Limb (tissue), 2 donors: ENCODE data around the gene CDA.
A peak's percentile ranks its signal among the peaks of the same experiment; 100 is the strongest.
"Not testable (repeated sequence)": the region's sequence is repeated elsewhere in the genome, so short reads cannot be mapped to it uniquely, and the experiment has no call there.

ENCODE experiments used
- DNase-seq, 2 donors: peaks; one replicate each; pipeline ENCODE4 v3.0.0-alpha.2; 2016; ENCODE audit errors: extremely low spot score in 2 of 2

The CDA gene

DNA sequence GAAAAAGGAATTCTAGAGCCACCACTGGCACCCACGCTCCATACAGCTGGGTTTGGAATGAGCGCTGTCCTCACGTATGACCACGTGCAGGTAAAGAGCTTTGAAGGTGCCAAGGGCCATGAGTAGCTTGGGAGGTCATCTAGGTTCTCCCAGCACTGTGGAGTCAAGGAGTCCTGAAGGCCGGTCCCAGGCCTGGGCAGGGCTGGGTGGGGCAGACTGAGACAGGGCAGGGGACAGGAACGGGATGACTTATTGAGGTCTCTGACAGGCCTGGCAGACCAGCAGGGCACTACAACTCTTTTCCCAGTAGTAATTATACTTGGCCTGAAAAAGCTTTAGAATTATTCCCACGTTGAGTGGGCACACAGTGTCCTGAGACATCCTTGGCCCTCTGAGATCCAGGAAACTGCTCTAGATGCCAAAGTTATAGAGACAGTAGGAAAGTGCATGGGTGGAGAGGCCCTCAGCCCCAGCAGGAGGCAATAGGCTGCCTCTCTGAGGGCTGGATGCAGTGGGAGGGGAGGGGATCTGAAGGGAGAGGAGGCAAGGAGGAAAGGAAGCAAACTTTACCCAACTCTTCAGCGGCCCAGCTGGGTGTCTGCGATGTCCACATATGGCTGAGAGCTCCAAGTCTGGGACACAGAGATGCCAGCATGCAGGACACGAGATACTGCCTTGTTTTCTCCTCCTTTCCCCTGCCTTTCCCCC is 1.8 kb upstream of the CDA start:
- no peak for DNase-seq

DNA sequence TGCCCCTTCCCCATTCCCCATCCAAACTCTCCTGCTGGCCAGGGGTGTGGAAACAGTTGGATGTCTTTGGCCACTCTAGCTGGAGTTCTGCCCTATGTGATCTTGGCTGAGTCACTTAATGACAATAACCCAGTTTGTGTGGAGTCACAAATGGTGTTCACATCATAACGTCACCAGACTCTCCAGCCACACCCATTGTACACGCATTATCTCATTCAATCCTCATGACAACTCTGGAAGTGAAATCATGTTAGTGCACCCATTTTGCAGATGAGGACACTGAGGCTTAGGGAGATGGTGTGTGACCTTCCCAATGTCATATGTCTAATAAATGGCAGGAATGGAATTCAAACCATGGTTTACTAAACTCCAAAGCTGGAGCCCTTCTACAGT is 1.2 kb upstream of the CDA start:
- no peak for DNase-seq

DNA sequence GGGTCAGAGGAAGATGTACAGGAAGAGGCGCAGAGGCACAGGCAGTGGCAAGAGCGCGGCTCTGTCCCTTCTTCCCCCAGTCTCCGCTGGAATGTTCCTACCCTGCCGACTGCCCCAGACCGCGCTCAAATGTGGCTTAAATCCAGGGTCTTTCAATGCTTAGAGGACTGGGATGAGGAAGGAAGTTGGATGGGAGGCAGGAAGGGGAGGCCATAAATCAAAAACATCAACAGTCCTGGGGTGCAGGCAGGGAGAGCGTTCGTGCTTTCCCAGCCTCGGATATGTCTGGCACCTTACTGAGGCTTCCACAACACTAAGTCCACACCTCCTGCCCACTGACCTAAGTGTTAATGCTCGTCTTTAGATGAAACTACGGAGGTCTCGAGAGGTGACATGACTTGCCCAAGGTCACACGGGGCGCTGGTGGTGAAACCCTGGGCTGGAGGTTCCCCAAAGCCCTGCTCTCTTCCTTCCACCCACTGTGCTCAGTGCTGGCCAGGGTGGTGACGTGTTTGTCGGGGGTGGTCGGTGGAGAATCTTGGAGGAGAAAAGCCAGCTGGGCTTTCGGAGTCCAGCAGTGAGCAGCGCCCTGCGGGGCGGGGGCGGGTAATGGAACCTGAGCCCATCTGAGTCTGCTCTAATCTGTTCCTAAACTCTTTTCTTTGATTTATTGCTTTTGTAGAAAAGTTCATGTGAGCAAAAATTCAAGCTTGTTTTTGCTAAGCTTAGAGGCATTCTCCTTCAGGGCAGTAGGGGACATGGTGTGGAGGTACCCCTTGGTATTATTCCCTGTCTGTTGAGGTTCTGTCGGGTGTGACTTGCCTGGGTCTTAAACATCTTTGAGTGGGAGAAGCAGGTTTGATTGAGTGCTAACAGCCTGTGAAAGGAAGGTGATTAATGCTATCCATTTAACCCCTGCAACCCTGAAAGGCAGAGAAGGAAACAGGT is 708 bp downstream of the CDA start:
- peak; percentile 15 to 69 for DNase-seq

DNA sequence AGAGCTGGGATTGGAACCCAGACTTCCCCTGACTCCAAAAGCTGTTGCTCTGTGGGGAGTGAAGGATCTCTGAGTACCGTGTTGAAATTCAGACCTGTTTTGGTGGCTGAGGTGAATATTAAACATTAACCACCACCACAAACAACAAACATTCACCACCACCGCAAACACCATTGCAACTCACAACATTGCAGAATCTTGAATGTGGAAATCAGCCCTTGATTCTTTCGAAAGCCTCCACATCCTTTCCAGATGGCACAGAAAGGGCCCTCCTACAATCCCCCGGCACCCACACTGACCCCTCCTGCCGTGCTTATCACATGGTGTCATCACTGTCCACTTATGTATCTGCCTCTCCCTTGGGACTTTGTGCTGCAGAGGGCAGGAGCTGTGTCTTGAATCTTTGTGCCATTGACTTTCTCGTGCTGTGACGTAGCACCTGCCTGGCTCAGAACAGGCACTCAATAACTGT is 1.4 kb downstream of the CDA start:
- no peak for DNase-seq

DNA sequence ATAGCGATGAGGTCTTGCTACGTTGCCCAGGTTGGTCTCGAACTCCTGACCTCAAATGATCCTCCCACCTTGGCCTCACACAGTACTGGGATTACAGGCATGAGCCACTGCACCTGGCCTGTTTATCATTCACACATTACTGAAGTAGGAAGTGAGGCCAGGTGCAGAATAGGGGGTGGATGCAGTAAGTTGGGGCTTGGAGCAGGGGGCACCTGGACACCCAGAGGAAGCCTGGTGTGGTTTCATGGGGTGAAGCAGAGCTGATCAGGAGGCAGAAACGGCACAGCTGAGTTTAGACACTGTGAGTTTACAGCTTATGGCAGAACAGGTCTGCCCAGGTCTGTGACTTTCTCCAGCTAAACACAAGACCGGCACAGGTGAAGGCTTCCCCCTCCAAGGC is 4.9 kb downstream of the CDA start:
- DNase-seq = no peak

DNA sequence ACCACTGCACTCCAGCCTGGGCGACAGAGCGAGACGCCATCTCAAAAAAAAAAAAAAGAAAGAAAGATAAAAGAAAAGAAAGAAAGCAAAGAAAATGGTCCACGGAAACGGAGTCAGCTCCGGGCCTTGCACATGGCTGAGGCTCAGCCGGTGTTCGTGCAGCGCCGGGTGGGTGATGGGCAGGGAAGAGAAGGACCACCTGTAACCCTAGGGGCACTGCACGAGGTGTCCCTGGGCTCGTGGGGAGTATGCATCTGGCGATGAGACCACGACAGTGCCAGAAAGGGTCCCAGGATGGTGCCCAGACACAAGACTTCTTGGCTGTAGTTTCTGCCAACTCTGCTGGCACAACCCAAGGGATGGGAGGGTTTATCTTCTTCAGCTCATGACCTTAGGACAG is 5.8 kb downstream of the CDA start:
- DNase-seq = no peak

DNA sequence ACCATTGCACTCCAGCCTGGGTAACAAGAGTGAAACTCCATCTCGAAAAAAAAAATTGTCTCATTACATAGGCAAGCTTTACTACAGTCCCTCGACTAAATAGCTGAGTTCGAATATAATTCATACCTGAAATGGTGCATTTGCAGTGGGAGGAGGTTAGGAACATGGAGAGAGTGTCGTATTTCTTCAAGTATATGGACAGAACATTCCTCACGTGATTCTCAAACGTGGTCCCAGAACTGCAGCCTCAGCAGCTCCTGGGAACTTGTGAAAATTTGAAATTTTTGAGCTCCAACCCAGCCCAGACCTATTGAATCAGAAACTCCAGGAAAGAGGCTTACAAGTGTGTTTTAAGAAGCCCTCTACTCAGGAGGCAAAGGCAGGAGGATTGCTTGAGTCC is 7.2 kb downstream of the CDA start:
- DNase-seq = no peak

DNA sequence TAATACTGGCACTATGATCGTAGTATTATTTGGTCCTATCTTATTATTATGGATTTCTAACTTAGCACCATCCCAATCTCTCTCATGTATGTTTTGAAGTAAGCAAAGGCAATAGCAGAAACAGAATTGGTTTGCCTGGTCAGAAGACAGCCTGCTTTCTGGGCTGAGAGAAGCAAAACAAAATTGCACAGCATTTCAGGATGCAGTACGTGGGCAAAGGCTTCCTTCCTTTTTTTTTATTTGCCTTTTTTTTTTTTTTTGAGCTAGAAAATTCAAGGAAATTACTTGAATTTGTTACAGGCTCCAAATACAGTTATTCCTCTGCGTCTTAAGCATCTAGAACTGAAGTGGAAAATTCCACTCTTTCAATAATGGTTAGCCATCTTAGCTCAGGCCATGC is 8.8 kb downstream of the CDA start:
- DNase-seq = no peak

DNA sequence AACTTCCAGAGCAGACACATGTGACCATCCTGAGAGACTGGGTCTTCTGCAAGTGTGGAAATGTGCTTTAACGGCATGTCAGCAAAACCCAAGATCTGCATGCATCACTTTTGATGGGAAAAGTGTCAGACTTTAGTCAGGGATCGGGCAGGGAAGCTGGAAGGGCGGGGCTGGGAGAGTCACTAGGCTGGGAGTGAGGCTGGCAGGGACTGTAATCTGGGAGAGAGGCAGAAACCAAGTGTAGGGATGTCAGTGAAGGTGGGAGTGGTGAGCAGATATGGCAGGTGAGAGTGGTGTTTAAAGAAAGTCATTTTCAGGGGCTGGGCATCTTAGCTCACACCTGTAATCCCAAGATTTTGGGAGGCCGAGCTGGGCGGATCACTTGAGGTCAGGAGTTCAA is 11.3 kb downstream of the CDA start:
- DNase-seq = no peak

DNA sequence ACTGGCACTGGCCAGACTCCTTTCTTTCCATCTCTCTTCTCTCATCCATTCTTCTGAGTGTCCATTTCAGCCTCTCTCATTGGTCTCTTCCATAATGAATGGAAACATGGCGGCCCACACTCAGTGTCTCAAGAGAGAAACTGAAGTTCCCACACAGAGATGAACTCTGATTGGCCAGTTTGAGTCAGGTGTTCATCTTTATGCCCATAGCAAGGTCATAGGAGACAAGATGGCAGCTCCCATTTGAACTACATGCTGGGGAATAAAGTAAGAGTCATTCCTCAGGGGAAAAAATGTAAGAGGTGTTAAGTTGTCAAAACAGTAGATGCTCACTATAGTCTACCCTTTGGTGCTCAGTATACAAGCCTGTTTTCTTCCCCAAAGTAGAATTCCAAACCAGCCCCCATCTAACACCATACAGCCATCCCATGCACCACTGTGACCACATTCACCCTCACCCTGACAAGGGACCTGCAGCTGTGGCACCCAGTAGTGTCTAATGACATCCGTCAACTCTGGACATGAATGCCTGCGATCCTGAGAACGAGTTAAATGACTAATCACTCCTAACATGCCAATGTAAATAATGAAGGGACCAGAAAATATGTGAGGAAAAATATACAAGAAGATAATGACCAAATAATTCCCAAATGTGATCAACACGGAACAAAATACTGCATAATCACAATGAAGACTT is 12.4 kb downstream of the CDA start:
- DNase-seq = no peak

DNA sequence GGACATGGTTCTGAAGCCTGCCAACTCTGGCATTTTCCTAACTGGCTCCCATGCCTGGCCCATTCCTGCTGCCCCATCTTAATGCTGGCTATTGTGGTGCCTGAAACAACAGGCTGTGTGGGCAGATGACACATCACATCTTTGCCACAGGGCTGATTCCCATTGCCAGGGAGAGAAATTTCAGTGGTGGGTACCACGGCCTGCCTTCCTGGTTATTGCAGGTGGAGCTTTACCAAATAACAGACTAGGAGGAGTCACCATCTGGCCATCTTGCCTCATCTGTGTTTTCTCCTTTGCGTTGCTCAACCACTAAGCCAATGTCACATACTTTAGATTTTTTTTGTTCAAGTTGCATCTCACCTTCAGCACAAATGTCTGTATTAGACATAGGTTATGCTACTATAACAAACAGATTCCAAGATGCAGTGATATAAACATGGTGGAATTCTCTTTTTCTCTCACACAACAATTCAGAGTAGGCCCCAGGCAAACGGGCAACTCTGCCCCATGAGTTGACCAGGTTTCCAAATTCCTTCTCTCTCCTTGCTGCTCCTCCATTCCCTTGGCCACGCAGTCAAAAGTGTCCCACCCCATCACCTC is 14.1 kb downstream of the CDA start:
- no peak for DNase-seq

DNA sequence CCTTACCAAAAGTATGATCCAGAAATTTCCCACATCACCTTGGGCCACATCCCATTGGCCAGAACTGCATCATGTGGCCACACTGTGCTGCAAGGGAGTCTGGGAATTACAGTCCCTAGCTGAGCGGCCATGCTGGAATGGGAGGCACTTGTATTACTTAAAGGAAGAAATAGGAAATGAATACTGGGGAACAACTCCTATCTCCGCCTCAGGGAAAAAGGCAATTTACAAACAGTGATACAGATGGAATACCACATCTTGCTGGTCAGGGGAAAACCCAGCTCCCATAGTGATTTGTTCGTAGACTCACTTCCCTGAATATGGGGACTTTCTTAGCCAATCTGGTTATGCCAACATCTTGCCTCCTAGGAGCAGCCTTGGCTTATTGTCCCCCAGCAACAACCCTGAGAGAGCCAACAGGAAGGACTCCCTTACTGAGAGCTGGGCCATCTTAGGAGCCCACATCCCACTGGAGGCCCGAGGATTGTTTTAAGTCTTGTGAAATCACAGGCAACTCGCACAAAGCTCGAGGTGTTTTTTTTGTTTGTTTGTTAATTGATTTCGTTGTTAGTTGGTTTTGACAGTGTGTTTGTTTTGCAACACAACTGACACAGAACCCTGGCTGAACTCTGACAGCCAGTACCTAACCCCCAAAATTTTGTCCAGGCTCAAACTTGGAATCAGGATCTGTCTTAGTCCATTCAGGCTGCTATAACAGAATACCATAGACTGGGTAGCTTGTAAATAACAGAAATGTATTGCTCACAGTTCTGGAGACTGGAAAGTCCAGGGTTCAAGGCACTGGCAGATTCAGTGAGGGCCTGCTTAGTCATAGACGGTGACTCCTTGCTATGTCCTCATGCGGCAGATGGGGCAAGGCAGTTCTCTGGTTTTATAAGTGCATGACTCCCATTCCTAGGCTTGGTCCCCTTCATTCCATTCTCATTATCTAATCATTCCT is 14.9 kb downstream of the CDA start:
- no peak for DNase-seq

DNA sequence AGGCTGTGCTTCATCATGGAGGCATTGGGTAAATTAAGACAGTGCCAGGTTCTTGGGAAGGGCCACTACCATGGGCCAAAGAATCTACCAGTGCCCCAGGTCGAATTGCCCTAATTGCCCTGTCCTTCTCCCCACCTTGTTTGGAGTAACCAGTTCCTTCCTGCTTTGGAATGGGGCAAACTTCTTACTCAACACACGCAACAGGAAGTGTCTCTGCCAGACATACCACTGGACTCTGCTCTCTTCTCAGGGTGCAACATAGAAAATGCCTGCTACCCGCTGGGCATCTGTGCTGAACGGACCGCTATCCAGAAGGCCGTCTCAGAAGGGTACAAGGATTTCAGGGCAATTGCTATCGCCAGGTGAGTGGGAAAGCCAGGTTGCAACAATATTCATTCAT is 15.8 kb downstream of the CDA start:
- DNase-seq = no peak

DNA sequence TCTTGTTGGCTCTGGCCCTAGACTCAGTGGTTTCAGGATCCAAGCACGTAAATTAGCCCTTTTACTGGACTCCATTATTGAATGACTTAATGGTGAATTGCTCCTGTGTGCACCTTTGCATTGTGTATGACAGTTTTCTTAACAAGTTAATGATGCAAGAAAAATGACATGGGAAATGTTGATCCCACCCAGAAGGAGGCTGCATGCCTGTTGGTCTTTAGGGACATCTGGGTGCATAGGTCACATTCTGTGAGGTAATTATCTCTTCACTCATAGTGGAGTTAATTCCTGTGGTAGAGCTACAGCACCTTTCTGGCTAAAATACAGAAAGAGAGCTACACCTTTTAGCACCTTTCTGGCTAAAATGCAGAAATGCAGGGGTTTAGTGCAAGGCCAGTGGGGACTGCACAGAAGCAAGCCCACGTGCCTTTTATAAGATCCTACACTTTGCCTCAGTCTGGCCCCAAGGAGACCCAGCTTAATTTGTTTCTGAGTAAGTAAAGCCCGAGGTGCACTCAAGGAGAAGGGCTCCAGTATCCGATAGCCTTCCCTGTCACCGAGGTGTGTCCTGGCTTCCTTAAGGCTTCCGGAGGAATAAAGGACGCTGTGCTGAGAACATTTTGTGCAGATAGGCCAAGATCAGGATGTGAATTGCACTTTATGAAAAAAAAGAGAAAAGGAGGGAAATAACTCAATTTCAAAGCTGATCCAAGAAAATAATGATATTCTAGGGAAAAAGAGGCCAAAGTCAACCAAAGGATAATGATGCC is 18.1 kb downstream of the CDA start:
- DNase-seq = not testable (repeated sequence)

DNA sequence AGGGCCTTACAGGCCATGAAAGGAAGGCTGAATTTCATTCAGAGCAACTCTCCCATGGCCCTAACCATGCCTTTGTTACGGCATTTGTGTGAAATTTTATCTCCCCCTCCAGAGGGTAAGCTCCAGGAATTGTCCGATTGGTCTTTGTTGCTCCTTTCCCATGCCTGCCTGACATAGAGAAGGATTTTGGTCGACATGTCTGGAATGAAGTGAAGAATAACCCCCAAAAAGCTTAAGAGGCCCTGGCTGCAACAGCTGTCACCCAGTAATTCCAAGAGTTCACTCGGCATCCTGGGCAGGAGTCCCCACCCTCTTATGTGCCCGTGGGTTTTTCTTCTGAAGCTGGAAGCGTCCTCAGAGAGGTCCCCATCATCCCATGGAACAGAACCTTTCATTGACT is 20.6 kb downstream of the CDA start:
- peak in 1 of 2 donors; percentile 21 for DNase-seq

DNA sequence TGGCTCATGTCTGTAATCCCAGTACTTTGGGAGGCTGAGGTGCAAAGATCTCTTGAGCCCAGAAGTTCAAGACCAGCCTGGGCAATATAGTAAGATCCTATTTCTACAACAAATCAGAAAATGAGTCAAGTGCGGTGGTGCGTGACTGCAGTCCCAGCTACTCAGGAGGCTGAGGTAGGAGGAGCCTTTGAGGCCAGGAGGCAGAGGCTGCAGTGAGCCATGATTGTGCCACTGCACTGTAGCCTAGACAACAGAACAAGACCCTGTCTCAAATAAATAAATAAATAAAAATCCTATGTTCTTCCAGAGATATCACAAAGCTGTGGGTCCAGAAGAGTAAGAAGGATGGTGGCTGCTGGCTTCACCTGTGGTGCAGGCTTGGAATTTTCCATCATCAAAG is 22.1 kb downstream of the CDA start:
- no peak for DNase-seq

DNA sequence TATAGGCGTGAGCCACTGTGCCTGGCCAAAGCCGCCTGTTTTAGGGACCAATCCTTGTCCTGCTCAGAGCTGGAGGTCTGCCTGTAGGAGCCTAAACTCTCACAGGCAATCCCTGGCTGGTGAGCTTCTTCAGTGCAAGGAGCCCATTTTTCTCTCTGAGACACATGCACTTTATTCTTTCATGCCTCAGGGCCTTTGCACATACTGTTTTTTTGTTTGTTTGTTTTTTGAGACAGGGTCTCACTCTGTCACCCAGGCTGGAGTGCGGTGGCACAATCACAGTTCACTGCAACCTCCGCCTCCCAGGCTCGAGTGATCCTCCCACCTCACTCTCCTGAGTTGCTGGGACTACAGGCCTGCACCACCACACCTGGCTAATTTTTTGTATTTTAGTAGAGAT is 22.8 kb downstream of the CDA start:
- no peak for DNase-seq

DNA sequence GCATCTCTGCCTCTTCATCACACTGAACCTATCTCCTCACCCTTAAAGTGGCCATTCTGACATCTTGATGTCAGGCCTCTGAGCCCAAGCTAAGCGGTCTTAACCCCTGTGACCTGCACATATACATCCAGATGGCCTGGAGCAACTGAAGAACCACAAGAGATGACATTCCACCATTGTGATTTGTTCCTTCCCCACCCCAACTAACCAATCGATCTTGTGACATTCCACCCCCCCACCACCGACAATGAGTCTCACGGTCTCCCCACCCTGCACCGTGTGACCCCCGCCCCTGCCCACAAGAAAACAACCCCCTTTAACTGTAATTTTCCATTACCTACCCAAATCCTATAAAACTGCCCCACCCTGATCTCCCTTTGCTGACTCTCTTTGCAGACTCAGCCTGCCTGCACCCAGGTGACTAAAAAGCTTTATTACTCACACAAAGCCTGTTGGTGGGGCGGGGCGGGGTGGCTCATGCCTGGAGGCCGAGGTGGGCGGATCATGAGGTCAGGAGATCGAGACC is 23.4 kb downstream of the CDA start:
- DNase-seq = no peak

DNA sequence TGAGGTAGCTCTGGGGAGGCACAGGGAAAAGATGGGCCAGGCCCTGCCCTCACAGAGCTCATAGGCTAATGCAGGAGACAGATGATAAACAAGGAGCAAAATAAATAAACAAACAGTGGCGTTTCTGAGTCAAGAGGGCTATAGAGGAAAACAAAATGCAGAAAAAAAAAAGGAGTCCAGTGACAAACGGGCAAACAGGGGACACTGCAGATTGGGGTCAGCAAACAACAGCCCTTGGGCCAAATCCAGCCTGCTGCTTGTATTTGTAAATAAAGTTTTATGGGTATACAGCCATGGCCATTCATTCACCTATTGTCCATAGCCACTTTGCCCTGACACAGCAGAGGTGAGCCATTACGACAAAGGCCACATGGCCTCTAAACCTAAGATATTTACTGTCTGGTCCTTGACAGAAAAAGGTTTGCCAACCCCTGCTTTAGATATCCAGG is 25.3 kb downstream of the CDA start:
- DNase-seq = no peak
